ENCODE results near the gene SRF. TPM values are rescaled to one million over a fixed set of nuclear protein-coding genes. Genes with fewer than 3 reads are reported as not detected.

The SRF gene
- total RNA-seq, 1 donor from 2014 or later = 32.6 TPM

- no peak for DNase-seq (ENCODE audit: low spot score)
- no peak for ATAC-seq
Measured at GRCh38 chr6:43203029-43203717, 32.1 kb downstream of the SRF start.

GRCh38 chr6:43203718-43204095, 32.6 kb downstream of the SRF start:
- DNase-seq (ENCODE audit: low spot score) = no peak
- no peak for ATAC-seq
- intact Hi-C loops (cut with DNase I) = no loop called here

More at GRCh38 chr6:43203029-43203717, 32.1 kb downstream of the SRF start:
- intact Hi-C loops (cut with DNase I) = no loop called here

DNA sequence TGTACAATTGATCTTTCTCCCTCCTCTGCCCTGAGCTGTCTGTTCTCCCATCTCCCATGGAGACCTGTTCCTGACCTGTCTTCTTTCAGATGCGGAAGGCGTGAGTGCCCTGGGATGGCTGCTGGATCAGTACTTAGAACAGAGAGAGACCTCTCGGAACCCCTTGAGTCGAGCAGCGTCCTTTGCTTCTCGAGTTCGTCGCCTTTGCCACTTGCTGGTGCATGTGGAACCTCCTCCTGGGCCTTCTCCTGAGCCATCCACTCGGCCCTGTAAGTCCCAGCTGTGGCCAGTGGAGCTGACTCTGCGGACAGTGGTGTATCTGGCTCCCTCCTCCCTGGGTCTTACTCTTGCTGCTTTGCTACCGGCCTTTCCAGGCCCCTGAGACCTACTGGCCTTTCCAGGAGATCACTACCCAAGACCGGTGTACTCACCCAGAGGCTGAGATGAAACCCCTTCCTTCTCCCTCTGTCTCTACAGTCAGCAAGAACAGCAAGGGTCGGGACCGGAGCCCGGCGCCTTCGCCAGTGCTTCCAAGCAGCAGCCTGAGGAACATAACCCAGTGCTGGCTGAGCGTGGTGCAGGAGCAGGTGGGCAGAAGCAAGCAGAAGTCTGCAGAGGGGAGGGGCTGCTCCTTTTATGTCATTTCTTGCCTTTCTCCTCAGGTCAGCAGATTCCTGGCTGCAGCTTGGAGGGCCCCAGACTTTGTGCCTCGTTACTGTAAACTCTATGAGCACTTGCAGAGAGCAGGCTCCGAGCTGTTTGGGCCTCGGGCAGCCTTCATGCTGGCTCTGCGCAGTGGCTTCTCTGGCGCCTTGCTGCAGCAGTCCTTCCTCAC, 33.4 kb downstream of the SRF start:
- intact Hi-C loops (cut with DNase I) = no loop called here
- DNase-seq (ENCODE audit: low spot score) (no peak), ATAC-seq (no peak)

DNA sequence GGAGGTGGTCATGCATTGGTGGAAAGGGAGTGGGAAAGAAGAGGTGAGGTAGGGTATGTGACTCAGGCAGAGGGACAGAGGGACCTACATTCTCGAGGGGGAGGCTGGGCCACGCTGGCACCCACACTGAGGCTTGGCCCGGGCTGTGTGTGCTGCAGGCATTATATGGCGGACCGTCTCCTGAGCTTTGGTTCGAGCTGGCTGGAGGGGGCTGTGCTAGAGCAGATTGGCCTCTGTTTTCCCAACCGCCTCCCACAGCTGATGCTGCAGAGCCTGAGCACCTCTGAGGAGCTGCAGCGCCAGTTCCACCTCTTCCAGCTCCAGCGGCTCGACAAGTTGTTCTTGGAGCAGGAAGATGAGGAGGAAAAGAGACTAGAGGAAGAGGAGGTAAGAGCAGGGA, 34.8 kb downstream of the SRF start:
- no peak for DNase-seq (ENCODE audit: low spot score)
- intact Hi-C loops (cut with DNase I) = no loop called here
- ATAC-seq = no peak

DNA sequence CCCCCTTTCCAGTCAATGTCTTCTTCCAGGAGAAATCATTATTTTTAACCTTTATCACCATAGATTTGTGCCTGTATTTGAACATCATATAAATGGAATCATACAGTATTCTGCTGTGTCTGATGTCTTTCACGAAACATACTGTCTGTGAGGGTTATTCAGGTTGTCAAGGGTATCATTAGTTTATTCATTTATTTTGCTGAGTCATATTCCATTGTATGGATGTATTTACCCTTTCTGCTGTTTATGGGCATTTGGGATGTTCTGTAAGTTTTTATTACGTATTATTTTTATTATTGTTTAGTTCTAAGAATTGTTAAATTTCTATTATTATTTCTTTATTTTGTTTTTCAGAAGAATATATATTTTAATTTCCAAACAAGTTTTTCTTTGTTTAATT, 36.2 kb downstream of the SRF start:
- ATAC-seq (no peak), DNase-seq (ENCODE audit: low spot score) (no peak)
- intact Hi-C loops (cut with DNase I) = no loop called here

DNA sequence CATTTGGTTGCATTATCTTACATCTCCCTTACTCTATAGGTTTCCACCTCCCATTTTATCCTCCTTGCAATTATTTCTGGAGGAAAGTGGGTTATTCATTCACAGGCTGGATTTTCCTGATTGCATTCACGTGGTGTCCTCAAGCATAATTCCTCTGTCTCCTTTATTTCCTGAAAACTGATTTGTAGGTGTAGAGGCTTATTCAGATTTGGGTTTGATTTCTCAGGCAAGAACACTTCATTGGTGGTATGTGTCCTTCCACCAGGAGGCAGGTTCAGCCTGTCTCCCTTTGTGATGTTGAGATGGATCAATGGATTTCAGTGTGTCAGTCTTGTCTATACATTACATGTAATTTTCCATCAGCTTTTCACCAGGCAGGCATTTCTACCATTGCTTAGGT, 40.9 kb downstream of the SRF start:
- no peak for ATAC-seq
- intact Hi-C loops (cut with DNase I) = no loop called here
- no peak for DNase-seq (ENCODE audit: low spot score)

DNA sequence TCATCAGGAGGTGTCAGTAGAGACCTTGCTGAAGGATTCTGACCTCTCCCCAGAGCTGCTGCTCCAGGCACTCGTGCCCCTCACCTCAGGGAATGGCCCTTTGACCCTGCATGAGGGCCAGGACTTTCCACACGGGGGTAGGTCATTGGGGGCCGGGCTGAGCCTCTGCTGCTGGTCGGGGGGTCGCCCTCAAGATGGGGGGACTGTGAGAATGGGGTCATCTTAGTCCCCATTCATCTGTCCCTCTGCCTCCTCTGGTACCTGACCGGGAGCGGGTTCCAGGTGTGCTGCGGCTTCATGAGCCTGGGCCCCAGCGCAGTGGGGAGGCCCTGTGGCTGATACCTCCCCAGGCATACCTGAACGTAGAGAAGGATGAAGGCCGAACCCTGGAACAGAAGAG, 42.4 kb downstream of the SRF start:
- ATAC-seq = no peak
- no peak for DNase-seq (ENCODE audit: low spot score)
- intact Hi-C loops (cut with DNase I) = no loop called here

GRCh38 chr6:43215066-43215465, 44.0 kb downstream of the SRF start:
- DNase-seq (ENCODE audit: low spot score) (no peak), ATAC-seq (no peak)
- intact Hi-C loops (cut with DNase I) = no loop called here

GRCh38 chr6:43216200-43216599, 45.1 kb downstream of the SRF start:
- intact Hi-C loops (cut with DNase I) = no loop called here
- no peak for ATAC-seq
- no peak for DNase-seq (ENCODE audit: low spot score)

DNA sequence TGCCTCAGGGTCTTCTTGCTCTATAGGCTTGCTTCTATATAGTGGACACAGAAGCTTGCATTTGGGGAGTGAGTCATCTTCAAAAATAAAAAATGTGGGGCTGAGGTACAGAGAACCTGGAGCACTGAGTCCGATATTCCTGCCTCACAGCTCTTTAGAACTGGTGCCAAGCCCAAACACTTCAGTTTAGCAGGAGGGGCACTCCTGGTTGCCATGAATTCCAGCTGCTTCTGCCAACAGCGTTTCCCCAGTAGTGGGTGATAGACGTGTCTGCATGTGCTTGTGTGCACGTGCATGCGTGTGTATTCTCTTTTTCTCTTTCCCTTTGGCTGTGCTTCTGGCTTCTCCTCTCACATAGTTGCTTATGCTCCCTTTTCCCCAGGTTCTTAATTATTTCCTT, 46.3 kb downstream of the SRF start:
- ATAC-seq (no peak), DNase-seq (ENCODE audit: low spot score) (no peak)
- intact Hi-C loops (cut with DNase I) = no loop called here

DNA sequence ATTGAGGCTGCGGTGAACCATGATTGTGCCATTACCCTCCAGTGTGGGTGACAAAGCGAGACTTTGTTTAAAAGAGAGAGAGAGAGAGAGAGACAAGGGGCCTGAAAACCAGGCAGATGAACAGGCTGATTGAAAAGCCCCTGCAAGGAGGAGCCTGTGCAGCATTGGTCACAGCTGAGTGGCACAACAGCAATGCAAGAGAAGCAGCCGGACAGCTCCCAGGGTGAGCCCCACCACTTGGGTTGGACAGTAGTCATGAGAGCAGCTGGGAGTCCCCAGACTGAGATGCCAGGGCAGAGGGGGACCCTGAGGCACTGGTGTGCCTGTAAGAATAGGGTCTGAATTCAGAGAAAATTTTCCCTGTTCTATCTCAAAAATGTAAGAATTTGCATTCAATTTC, 48.0 kb downstream of the SRF start:
- DNase-seq (ENCODE audit: low spot score) = no peak
- ATAC-seq = no peak
- intact Hi-C loops (cut with DNase I) = no loop called here

DNA sequence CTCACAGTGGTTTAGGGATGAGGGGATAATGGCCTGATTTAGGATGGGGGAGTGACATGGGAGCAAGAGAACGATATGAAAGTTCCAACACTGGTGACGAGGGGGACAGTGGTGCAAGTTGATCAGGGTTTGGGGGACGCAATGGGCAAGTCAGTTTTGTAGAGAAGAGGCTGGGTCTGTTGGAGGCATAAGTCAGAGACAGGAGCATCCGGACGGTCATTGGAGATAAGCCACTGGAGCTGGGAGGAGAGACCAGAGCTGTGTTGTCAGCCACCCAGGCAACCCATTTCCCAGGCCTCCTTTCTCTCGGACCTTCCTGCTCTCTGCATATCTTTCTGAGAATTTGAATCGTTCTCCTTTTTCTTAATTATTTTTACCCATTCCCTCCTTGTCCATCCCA, 48.7 kb downstream of the SRF start:
- intact Hi-C loops (cut with DNase I) = no loop called here
- no peak for ATAC-seq

GRCh38 chr6:43220439-43220951, 49.4 kb downstream of the SRF start:
- ATAC-seq = no peak
- intact Hi-C loops (cut with DNase I) = no loop called here
- no peak for DNase-seq (ENCODE audit: low spot score)

More for the DNA sequence above, 48.7 kb downstream of the SRF start:
- no peak for DNase-seq (ENCODE audit: low spot score)

GRCh38 chr6:43221046-43221972, 50.2 kb downstream of the SRF start:
- ATAC-seq (no peak), DNase-seq (ENCODE audit: low spot score) (no peak)
- intact Hi-C loops (cut with DNase I) = no loop called here

DNA sequence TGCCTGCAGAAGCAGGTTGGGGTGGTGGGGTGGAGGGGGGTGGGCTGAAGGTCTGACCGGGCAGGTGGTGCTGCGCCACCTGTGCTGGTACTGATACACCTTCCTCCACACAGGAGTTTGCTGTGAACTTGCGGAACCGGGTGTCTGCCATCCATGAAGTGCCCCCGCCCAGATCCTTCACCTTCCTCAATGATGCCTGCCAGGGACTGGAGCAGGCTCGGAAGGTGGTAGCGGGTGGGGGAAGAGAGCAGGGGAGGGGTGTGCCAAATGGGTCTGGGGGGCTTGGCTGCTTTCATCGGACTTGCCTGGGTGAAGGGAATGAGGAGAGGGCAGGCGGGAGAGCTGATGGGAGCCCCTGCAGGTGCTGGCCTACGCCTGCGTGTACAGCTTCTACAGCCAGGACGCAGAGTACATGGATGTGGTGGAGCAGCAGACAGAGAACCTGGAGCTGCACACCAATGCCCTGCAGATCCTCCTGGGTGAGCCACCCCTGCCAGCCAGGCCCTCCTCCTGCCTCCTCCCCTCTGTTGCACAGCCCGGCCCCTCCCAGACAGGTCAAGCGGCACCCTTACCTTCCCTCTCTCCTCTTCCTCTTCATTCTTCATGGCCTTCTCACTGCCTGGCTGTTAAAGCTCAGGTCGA, 51.5 kb downstream of the SRF start:
- DNase-seq (ENCODE audit: low spot score) (no peak), ATAC-seq (no peak)
- intact Hi-C loops (cut with DNase I) = no loop called here

- intact Hi-C loops (cut with DNase I) = no loop called here
Measured at GRCh38 chr6:43223175-43223574, 52.1 kb downstream of the SRF start.

DNA sequence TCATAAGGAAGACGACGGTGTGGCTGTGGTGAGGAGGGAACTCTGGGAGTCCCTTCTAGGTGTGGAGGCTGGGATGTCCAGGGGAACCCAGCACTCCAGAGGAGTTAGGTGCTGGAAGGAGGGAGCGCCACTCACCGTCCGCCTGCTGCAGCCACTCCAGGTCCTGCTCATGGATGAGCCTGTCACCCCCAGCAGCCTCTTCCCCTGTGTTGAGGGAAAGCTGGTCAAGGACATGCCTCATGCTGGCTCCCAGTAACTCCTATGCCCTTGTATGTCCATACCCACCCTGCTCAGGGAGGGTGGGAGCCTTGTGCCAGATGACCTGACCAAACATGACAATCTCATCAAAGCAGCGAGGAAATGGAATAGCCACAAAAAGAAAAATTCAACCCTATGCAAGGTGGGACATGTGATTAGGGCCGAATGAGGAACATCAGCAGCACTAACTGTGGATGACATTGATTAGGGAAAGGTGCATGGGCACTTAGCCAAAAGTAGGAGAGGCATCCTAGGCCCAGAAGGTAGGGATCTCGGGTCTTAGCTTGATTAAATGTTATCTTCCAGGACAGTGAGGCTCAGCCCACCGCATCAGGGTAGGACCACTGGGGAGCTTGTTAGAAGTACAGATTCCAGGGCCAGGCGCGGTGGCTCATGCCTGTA, 55.3 kb downstream of the SRF start:
- intact Hi-C loops (cut with DNase I) = no loop called here
- ATAC-seq (no peak), DNase-seq (ENCODE audit: low spot score) (no peak)

More at GRCh38 chr6:43223175-43223574, 52.1 kb downstream of the SRF start:
- DNase-seq (ENCODE audit: low spot score) = no peak
- ATAC-seq = no peak

All from sciatic nerve (tissue), 2 donors.